Loucy (cell line): ENCODE measurements around the gene FGGY.

ENCODE experiments used
- H2AFZ ChIP-seq: fragments of 200-600 bp; sonication (generic); 2 replicates; pipeline ENCODE4 v1.6.0; 2016; ENCODE audit warnings: antibody characterized with exemption, mild to moderate bottlenecking, low read length, moderate library complexity
- H3F3A ChIP-seq: fragments of 200-600 bp; 2 replicates; pipeline ENCODE4 v1.6.0; 2016; ENCODE audit warnings: antibody characterized with exemption, low read depth, mild to moderate bottlenecking
- H3K27me3 ChIP-seq: fragments of 200-600 bp; sonication (generic); 2 replicates; pipeline ENCODE4 v1.6.1; 2014; ENCODE audit warnings: low read length, mild to moderate bottlenecking; ENCODE audit not compliant: insufficient read depth, poor library complexity, severe bottlenecking
- H3K36me3 ChIP-seq: fragments of 200-600 bp; sonication (generic); 2 replicates; pipeline ENCODE4 v1.6.1; 2016; ENCODE audit warnings: low read length; ENCODE audit not compliant: insufficient read depth
- H3K4me1 ChIP-seq: fragments of 200-600 bp; sonication (generic); 2 replicates; pipeline ENCODE4 v1.5.1; 2014; ENCODE audit warnings: low read length, mild to moderate bottlenecking; ENCODE audit not compliant: insufficient read depth, poor library complexity, severe bottlenecking
- H3K4me2 ChIP-seq: fragments of 200-600 bp; sonication (generic); 2 replicates; pipeline ENCODE4 v1.6.0; 2014; ENCODE audit warnings: antibody characterized with exemption, low read length, low read depth, mild to moderate bottlenecking; ENCODE audit not compliant: poor library complexity, severe bottlenecking
- H3K4me3 ChIP-seq: fragments of 200-600 bp; sonication (generic); 2 replicates; pipeline ENCODE4 v1.5.1; 2014; ENCODE audit warnings: low read length, mild to moderate bottlenecking, mixed read lengths; ENCODE audit not compliant: poor library complexity, severe bottlenecking
- H3K79me2 ChIP-seq: fragments of 200-600 bp; sonication (generic); 2 replicates; pipeline ENCODE4 v1.6.1; 2014; ENCODE audit warnings: low read length; ENCODE audit not compliant: insufficient read depth
- H3K9ac ChIP-seq: fragments of 200-600 bp; sonication (generic); 2 replicates; pipeline ENCODE4 v1.6.0; 2014; ENCODE audit warnings: mild to moderate bottlenecking, low read depth, low read length, moderate library complexity; ENCODE audit not compliant: poor library complexity, severe bottlenecking
- H3K9me2 ChIP-seq: fragments of 200-600 bp; sonication (generic); replicated peaks from 2 replicates; pipeline ENCODE4 v1.6.1; 2016; ENCODE audit warnings: low read depth, low read length, mixed read lengths
- H3K9me3 ChIP-seq: fragments of 200-600 bp; sonication (generic); 2 replicates; pipeline ENCODE4 v1.6.1; 2014; ENCODE audit warnings: mild to moderate bottlenecking, antibody characterized with exemption, low read length, low read depth; ENCODE audit not compliant: insufficient read depth
- H4K20me1 ChIP-seq: fragments of 200-600 bp; sonication (generic); 2 replicates; pipeline ENCODE4 v1.6.0; 2014; ENCODE audit warnings: antibody characterized with exemption, low read length, mild to moderate bottlenecking; ENCODE audit not compliant: insufficient read depth, poor library complexity, severe bottlenecking
- EZH2phosphoT487 ChIP-seq: fragments of 200-600 bp; IDR thresholded peaks from 2 replicates; pipeline ENCODE4 v1.6.1; 2018; ENCODE audit warnings: antibody characterized with exemption, mild to moderate bottlenecking, moderate library complexity, borderline replicate concordance
- TF ChIP-seq, protein P1 (sequence below): fragments of 200-600 bp; sonication (generic); conservative IDR thresholded peaks from 2 replicates; pipeline ENCODE4 v1.5.1; 2014; ENCODE audit warnings: mild to moderate bottlenecking, antibody characterized with exemption, low read length

The FGGY gene

DNA sequence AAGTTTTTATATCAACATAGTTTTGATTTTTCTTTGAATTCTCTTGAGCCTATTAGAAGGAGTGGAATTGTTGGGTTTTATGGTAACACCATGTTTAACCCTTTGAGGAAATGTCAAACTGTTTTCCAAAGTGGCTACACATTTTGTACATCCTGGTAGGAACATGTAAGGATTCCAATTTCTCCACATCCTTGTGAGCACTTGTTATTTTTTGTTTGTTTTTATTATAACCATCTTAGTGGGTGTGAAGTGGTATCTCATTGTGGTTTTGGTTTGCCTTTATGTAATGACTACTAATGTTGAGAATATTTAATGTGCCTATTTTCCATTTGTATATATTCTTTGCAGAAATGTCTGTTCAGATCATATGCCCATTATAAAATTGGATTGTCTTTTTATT is 120.5 kb downstream of the FGGY start:
- Histone ChIP-seq H3K4me1 (peaks cover 28% of the 10 kb centered on the region), H2AFZ (no peak overlapping the region), H3K36me3 (no peaks in the 10 kb centered on the region), H3K4me2 (no peak overlapping the region), H3K4me3 (no peak overlapping the region), H3K27me3 (no peaks in the 10 kb centered on the region), H3K9ac (no peak overlapping the region), H3K9me2 (no peaks in the 10 kb centered on the region), H3K9me3 (no peaks in the 10 kb centered on the region), H4K20me1 (no peaks in the 10 kb centered on the region), H3F3A (no peaks in the 10 kb centered on the region), H3K79me2 (no peaks in the 10 kb centered on the region)
- TF ChIP-seq, protein P1, sequence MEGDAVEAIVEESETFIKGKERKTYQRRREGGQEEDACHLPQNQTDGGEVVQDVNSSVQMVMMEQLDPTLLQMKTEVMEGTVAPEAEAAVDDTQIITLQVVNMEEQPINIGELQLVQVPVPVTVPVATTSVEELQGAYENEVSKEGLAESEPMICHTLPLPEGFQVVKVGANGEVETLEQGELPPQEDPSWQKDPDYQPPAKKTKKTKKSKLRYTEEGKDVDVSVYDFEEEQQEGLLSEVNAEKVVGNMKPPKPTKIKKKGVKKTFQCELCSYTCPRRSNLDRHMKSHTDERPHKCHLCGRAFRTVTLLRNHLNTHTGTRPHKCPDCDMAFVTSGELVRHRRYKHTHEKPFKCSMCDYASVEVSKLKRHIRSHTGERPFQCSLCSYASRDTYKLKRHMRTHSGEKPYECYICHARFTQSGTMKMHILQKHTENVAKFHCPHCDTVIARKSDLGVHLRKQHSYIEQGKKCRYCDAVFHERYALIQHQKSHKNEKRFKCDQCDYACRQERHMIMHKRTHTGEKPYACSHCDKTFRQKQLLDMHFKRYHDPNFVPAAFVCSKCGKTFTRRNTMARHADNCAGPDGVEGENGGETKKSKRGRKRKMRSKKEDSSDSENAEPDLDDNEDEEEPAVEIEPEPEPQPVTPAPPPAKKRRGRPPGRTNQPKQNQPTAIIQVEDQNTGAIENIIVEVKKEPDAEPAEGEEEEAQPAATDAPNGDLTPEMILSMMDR, result no peak
- no peak for TF ChIP-seq EZH2phosphoT487

DNA sequence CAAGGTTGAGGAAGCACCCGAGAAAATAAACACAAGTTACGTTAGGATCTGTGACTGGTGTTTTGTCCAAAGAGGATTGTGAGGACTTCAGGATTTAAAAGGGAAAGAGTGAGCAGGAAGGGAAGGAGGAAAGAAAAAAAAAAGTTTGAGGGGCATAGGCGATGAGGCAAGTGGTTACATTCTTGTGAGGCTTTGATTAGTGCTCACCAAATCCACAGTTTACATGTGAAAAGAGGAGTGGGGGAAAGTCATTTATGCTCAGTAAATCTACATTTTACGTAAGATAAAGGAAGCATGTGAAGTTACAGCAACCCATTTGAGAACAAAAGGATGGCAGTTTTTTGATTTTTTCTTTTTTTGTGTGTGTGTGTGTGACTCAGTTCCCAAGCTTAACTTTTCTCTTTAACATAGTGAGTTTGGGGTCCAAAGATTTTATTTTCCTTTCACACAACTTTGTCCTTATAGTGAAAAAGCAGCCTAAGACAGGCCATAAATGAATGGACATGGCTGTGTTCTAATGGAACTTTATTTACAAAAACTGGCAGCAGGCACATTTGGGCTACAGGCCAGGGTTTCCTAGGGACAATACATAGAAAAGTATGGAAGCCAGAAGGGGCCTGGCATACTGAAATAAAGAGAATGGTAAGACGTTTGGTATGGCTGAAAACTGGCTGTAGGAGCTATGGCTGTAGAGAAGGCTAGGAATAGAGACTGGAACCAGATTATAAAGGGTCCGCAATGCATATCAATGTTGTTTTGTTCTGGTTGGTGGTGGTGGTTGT is 121.7 kb downstream of the FGGY start:
- Histone ChIP-seq H2AFZ (no peak overlapping the region), H3K4me3 (no peak overlapping the region), H3K9ac (no peak overlapping the region), H3K79me2 (no peaks in the 10 kb centered on the region), H3F3A (no peaks in the 10 kb centered on the region), H3K4me1 (peaks cover 17% of the 10 kb centered on the region), H4K20me1 (no peaks in the 10 kb centered on the region), H3K27me3 (no peaks in the 10 kb centered on the region), H3K9me2 (no peaks in the 10 kb centered on the region), H3K36me3 (no peaks in the 10 kb centered on the region), H3K9me3 (no peaks in the 10 kb centered on the region), H3K4me2 (no peak overlapping the region)
- TF ChIP-seq, protein P1, result no peak
- no peak for TF ChIP-seq EZH2phosphoT487

DNA sequence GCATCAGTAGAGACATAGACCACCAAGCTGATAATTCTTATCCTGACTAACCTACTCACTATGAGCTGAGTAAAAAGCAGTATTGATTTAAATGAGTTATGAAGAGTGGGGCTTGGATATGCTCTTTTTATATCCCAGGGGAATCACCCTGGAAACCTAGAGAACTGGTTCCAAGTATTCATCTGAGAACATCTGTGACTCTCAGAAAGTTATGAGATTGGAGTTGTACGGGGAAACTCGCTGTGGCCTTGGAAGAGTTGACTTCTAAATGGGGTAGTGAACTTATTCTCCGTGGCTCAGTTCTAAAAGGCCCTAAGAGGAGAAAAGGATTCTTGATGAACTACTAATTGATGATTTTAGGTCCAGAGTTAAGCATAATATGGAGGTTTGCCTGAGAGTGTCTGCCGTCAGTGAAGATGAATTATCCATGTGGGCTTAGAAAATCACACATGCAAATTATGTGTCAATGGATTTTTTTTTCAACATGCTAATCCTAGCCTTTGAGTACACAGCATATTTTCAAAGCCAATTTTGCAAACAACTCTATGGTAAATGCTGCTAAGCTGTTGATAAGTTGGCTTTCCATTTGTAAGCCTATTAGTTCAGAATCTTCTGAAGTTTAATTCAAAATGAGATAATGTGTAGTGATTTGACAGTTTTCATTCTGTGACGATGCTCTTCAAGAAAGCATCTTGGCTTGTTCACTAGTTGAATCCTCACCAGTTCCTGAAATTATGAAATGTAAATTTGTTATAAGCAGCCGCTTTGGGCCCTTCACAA is 122.7 kb downstream of the FGGY start:
- no peaks in the 10 kb centered on the region for H3K27me3 ChIP-seq
- H2AFZ ChIP-seq, result no peak overlapping the region
- H3K9me3 ChIP-seq, result no peaks in the 10 kb centered on the region
- H3K4me1 ChIP-seq, result peaks cover 17% of the 10 kb centered on the region
- no peaks in the 10 kb centered on the region for H3K79me2 ChIP-seq
- no peaks in the 10 kb centered on the region for H4K20me1 ChIP-seq
- no peak overlapping the region for H3K4me2 ChIP-seq
- H3K4me3 ChIP-seq, result no peak overlapping the region
- TF ChIP-seq, protein P1, result no peak
- TF ChIP-seq EZH2phosphoT487, result no peak
- no peak overlapping the region for H3K9ac ChIP-seq
- H3K9me2 ChIP-seq, result no peaks in the 10 kb centered on the region
- no peaks in the 10 kb centered on the region for H3F3A ChIP-seq
- no peaks in the 10 kb centered on the region for H3K36me3 ChIP-seq
